Measurements from ENCODE around the gene SNX6.

DNA sequence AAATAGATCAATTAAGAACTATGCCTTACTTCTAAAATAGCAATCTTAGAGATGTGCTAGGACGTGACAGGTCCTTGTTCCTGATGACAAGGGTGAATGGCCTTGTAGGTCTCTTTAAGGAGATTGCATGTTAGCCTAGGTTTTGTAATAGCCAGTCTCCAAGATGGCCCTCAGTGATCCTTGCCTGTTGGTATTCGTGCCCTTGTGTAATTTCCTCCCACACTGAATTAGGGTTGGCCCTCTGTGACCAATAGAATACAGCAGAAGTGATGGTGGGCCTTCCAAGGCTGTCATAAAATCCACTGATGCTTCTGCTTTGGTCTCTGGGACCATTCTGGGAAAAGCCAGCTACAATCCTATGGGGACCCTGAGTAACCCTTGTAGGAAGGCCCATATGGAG is 38.2 kb upstream of the SNX6 start:
- TF ChIP-seq, protein P1, sequence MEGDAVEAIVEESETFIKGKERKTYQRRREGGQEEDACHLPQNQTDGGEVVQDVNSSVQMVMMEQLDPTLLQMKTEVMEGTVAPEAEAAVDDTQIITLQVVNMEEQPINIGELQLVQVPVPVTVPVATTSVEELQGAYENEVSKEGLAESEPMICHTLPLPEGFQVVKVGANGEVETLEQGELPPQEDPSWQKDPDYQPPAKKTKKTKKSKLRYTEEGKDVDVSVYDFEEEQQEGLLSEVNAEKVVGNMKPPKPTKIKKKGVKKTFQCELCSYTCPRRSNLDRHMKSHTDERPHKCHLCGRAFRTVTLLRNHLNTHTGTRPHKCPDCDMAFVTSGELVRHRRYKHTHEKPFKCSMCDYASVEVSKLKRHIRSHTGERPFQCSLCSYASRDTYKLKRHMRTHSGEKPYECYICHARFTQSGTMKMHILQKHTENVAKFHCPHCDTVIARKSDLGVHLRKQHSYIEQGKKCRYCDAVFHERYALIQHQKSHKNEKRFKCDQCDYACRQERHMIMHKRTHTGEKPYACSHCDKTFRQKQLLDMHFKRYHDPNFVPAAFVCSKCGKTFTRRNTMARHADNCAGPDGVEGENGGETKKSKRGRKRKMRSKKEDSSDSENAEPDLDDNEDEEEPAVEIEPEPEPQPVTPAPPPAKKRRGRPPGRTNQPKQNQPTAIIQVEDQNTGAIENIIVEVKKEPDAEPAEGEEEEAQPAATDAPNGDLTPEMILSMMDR (IDR thresholded peaks at IDR 0.05), result no peak
- TF ChIP-seq EZH2phosphoT487 (IDR thresholded peaks at IDR 0.05), result no peak

Data from neural progenitor cell (in vitro differentiated cells).